GM23338 (cell line): Measurements from ENCODE around the gene TBCD. TPM values are rescaled to one million over a fixed set of nuclear protein-coding genes. Genes with fewer than 3 reads are reported as not detected.

Source experiments
- ATAC-seq: fragments of 200-7000 bp; cut with Tn5 transposase; 3 replicates; pipeline ENCODE4 v1.9.1; 2020
- DNase-seq: peaks from one replicate; pipeline ENCODE4 v3.0.0-alpha.2; 2015; ENCODE audit warnings: low spot score
- H2AFZ ChIP-seq: fragments of 200-600 bp; sonication (generic); 2 replicates; pipeline ENCODE4 v1.8.0; 2016; ENCODE audit warnings: antibody characterized with exemption, mild to moderate bottlenecking, moderate library complexity
- H3F3A ChIP-seq: fragments of 200-600 bp; sonication (generic); replicated peaks from 2 replicates; pipeline ENCODE4 v1.8.0; 2017; ENCODE audit warnings: antibody characterized with exemption, mixed run types, low read depth
- H3K27ac ChIP-seq: fragments of 200-600 bp; sonication (generic); 2 replicates; pipeline ENCODE4 v1.6.1; 2016; ENCODE audit warnings: low read depth
- H3K27me3 ChIP-seq: fragments of 200-600 bp; sonication (generic); 2 replicates; pipeline ENCODE4 v1.8.0; 2016; ENCODE audit warnings: mild to moderate bottlenecking, mixed run types, moderate library complexity; ENCODE audit not compliant: insufficient read depth
- H3K36me3 ChIP-seq: fragments of 200-600 bp; sonication (generic); 2 replicates; pipeline ENCODE4 v1.8.0; 2016; ENCODE audit warnings: mild to moderate bottlenecking; ENCODE audit not compliant: insufficient read depth
- H3K4me1 ChIP-seq: fragments of 200-600 bp; sonication (generic); 2 replicates; pipeline ENCODE4 v1.8.0; 2016; ENCODE audit warnings: mild to moderate bottlenecking, moderate library complexity; ENCODE audit not compliant: insufficient read depth
- H3K4me2 ChIP-seq: fragments of 200-600 bp; sonication (generic); 2 replicates; pipeline ENCODE4 v1.7.1; 2017; ENCODE audit warnings: mixed run types
- H3K4me3 ChIP-seq: fragments of 200-600 bp; sonication (generic); 2 replicates; pipeline ENCODE4 v1.6.1; 2016; ENCODE audit warnings: mixed run types
- H3K79me2 ChIP-seq: fragments of 200-600 bp; sonication (generic); replicated peaks from 2 replicates; pipeline ENCODE4 v1.8.0; 2017; ENCODE audit warnings: mild to moderate bottlenecking; ENCODE audit not compliant: insufficient read depth
- H3K9me2 ChIP-seq: fragments of 200-600 bp; sonication (generic); 2 replicates; pipeline ENCODE4 v1.8.0; 2017; ENCODE audit not compliant: insufficient read depth
- H4K20me1 ChIP-seq: fragments of 200-600 bp; sonication (generic); replicated peaks from 2 replicates; pipeline ENCODE4 v1.8.0; 2017; ENCODE audit warnings: mild to moderate bottlenecking; ENCODE audit not compliant: insufficient read depth
- H3K27ac Mint-ChIP-seq: 2 replicates; pipeline ENCODE4 v1.8.0; 2020; ENCODE audit warnings: inconsistent platforms, mild to moderate bottlenecking, moderate library complexity, mixed read lengths
- H3K27me3 Mint-ChIP-seq: 3 replicates; pipeline ENCODE4 v1.8.0; 2022; ENCODE audit warnings: low read depth, mild to moderate bottlenecking, moderate library complexity, mixed read lengths, inconsistent platforms; ENCODE audit not compliant: insufficient read depth, poor library complexity
- H3K36me3 Mint-ChIP-seq: 3 replicates; pipeline ENCODE4 v1.8.0; 2021; ENCODE audit warnings: low read depth, mild to moderate bottlenecking, inconsistent platforms, moderate library complexity, mixed read lengths
- H3K4me1 Mint-ChIP-seq: 3 replicates; pipeline ENCODE4 v1.8.0; 2020; ENCODE audit warnings: mild to moderate bottlenecking, inconsistent platforms, mixed read lengths
- H3K4me3 Mint-ChIP-seq: 3 replicates; pipeline ENCODE4 v1.8.0; 2021; ENCODE audit warnings: moderate library complexity, mild to moderate bottlenecking, inconsistent platforms, mixed read lengths
- H3K9me3 Mint-ChIP-seq: 3 replicates; pipeline ENCODE4 v1.8.0; 2020; ENCODE audit warnings: moderate library complexity, mild to moderate bottlenecking, inconsistent platforms, mixed read lengths
- CREB1 ChIP-seq: fragments of 250-450 bp; sonication (Bioruptor Pico); IDR thresholded peaks from 2 replicates; pipeline ENCODE4 v1.5.0; 2020; ENCODE audit warnings: low read depth, mild to moderate bottlenecking, moderate library complexity
- CTCF ChIP-seq, 2 experiments: fragments of 200-600 bp in 1 of 2; sonication (generic) in 1 of 2; conservative IDR thresholded peaks; 2 replicates each; pipeline versions ENCODE4 v1.5.1 to v1.6.1; 2016 to 2017; ENCODE audit warnings: antibody characterized with exemption in 2 of 2, low read depth in 2 of 2, mild to moderate bottlenecking in 2 of 2, moderate library complexity in 1 of 2
- EZH2 ChIP-seq: fragments of 200-600 bp; sonication (generic); IDR thresholded peaks from one replicate; pipeline ENCODE4 v1.8.0; 2017; ENCODE audit warnings: antibody characterized with exemption, mild to moderate bottlenecking, low read depth; ENCODE audit not compliant: unreplicated experiment
- EZH2phosphoT487 ChIP-seq: fragments of 200-600 bp; sonication (generic); IDR thresholded peaks from one replicate; pipeline ENCODE4 v1.8.1; 2018; ENCODE audit warnings: antibody characterized with exemption; ENCODE audit not compliant: unreplicated experiment
- JUNB ChIP-seq: IDR thresholded peaks from one replicate; pipeline ENCODE4 v1.6.1; 2016; ENCODE audit warnings: antibody characterized with exemption; ENCODE audit not compliant: unreplicated experiment
- NANOG ChIP-seq: IDR thresholded peaks from 2 replicates; pipeline ENCODE4 v1.6.1; 2016; ENCODE audit warnings: antibody characterized with exemption, borderline replicate concordance
- POLR2AphosphoS5 ChIP-seq: IDR thresholded peaks from 2 replicates; pipeline ENCODE4 v1.6.1; 2016; ENCODE audit warnings: antibody characterized with exemption, low read depth
- STAT1 ChIP-seq: IDR thresholded peaks from one replicate; pipeline ENCODE4 v1.6.1; 2016; ENCODE audit warnings: antibody characterized with exemption; ENCODE audit not compliant: unreplicated experiment
- ZNF114 ChIP-seq: fragments of 250-450 bp; sonication (Bioruptor Pico); IDR thresholded peaks from 2 replicates; pipeline ENCODE4 v1.5.0; 2020; ENCODE audit warnings: mild to moderate bottlenecking, moderate library complexity
- ZNF331 ChIP-seq: fragments of 250-450 bp; sonication (Bioruptor Pico); IDR thresholded peaks from 2 replicates; pipeline ENCODE4 v1.5.0; 2020; ENCODE audit warnings: low read depth, mild to moderate bottlenecking, moderate library complexity
- polyA plus RNA-seq: library from polyadenylated mRNA; unstranded; fragments of >200 nt; fragmentation: Nextera tagmentation; extraction: Ambion mirVana; gene quantifications from 2 replicates; pipeline ENCODE4 v1.2.1, GENCODE V29; 2016
- total RNA-seq: library from RNA; depleted of rRNA; stranded (reverse); fragments of >200 nt; shearing (Covaris generic); gene quantifications from 2 replicates; pipeline ENCODE4 v1.2.3, GENCODE V29; 2014
- TF ChIP-seq, protein P1 (sequence below): IDR thresholded peaks from one replicate; pipeline ENCODE4 v1.6.1; 2018; ENCODE audit warnings: antibody characterized with exemption; ENCODE audit not compliant: unreplicated experiment
- TF ChIP-seq, protein P2 (sequence below): IDR thresholded peaks from 2 replicates; pipeline ENCODE4 v1.6.1; 2016; ENCODE audit warnings: antibody characterized with exemption
- TF ChIP-seq, protein P3 (sequence below): fragments of 250-450 bp; sonication (Bioruptor Pico); IDR thresholded peaks from 2 replicates; pipeline ENCODE4 v1.5.0; 2020; ENCODE audit warnings: mild to moderate bottlenecking, moderate library complexity

TBCD gene
- total and polyA plus RNA-seq, 2 experiments from 2014 or later: 75.0 to 116 TPM

GRCh38 chr17:82930043-82930923 is 178.4 kb downstream of the TBCD start:
- ATAC-seq (no peak), DNase-seq (no peak)
- no peak overlapping the region for H3K4me3 Mint-ChIP-seq
- Histone ChIP-seq H3K36me3 (peaks cover 2% of the 10 kb centered on the region; the same call in 1 of the 2 replicates), H3K27me3 (no peaks in the 10 kb centered on the region), H3K79me2 (no peaks in the 10 kb centered on the region; the same call in 1 of the 2 replicates), H3K27ac (no peak overlapping the region), H3K4me2 (no peak overlapping the region), H3K4me3 (no peak overlapping the region), H4K20me1 (peaks cover 3% of the 10 kb centered on the region; the same call in 1 of the 2 replicates), H3K4me1 (no peaks in the 10 kb centered on the region), H3K9me2 (no peaks in the 10 kb centered on the region), H2AFZ (no peak overlapping the region), H3F3A (no peaks in the 10 kb centered on the region)
- peaks cover 80% of the 10 kb centered on the region for H3K36me3 Mint-ChIP-seq
- H3K4me1 Mint-ChIP-seq: no peaks in the 10 kb centered on the region
- H3K27ac Mint-ChIP-seq: no peak overlapping the region
- no peaks in the 10 kb centered on the region for H3K9me3 Mint-ChIP-seq
- peaks cover 3% of the 10 kb centered on the region for H3K27me3 Mint-ChIP-seq
- TF ChIP-seq CTCF (conservative IDR thresholded peaks at IDR 0.05; ENCODE audit: low read depth in 2 of 2): no peak
- TF ChIP-seq POLR2AphosphoS5: no peak
- no peak for TF ChIP-seq JUNB
- no peak for TF ChIP-seq EZH2
- no peak for TF ChIP-seq STAT1
- no peak for TF ChIP-seq NANOG
- no peak for TF ChIP-seq EZH2phosphoT487
- no peak for TF ChIP-seq CREB1
- TF ChIP-seq, protein P1, sequence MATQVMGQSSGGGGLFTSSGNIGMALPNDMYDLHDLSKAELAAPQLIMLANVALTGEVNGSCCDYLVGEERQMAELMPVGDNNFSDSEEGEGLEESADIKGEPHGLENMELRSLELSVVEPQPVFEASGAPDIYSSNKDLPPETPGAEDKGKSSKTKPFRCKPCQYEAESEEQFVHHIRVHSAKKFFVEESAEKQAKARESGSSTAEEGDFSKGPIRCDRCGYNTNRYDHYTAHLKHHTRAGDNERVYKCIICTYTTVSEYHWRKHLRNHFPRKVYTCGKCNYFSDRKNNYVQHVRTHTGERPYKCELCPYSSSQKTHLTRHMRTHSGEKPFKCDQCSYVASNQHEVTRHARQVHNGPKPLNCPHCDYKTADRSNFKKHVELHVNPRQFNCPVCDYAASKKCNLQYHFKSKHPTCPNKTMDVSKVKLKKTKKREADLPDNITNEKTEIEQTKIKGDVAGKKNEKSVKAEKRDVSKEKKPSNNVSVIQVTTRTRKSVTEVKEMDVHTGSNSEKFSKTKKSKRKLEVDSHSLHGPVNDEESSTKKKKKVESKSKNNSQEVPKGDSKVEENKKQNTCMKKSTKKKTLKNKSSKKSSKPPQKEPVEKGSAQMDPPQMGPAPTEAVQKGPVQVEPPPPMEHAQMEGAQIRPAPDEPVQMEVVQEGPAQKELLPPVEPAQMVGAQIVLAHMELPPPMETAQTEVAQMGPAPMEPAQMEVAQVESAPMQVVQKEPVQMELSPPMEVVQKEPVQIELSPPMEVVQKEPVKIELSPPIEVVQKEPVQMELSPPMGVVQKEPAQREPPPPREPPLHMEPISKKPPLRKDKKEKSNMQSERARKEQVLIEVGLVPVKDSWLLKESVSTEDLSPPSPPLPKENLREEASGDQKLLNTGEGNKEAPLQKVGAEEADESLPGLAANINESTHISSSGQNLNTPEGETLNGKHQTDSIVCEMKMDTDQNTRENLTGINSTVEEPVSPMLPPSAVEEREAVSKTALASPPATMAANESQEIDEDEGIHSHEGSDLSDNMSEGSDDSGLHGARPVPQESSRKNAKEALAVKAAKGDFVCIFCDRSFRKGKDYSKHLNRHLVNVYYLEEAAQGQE: no peak
- TF ChIP-seq ZNF114 (CRISPR knock-in tag): no peak
- TF ChIP-seq, protein P2, sequence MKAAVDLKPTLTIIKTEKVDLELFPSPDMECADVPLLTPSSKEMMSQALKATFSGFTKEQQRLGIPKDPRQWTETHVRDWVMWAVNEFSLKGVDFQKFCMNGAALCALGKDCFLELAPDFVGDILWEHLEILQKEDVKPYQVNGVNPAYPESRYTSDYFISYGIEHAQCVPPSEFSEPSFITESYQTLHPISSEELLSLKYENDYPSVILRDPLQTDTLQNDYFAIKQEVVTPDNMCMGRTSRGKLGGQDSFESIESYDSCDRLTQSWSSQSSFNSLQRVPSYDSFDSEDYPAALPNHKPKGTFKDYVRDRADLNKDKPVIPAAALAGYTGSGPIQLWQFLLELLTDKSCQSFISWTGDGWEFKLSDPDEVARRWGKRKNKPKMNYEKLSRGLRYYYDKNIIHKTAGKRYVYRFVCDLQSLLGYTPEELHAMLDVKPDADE: no peak
- TF ChIP-seq, protein P3, sequence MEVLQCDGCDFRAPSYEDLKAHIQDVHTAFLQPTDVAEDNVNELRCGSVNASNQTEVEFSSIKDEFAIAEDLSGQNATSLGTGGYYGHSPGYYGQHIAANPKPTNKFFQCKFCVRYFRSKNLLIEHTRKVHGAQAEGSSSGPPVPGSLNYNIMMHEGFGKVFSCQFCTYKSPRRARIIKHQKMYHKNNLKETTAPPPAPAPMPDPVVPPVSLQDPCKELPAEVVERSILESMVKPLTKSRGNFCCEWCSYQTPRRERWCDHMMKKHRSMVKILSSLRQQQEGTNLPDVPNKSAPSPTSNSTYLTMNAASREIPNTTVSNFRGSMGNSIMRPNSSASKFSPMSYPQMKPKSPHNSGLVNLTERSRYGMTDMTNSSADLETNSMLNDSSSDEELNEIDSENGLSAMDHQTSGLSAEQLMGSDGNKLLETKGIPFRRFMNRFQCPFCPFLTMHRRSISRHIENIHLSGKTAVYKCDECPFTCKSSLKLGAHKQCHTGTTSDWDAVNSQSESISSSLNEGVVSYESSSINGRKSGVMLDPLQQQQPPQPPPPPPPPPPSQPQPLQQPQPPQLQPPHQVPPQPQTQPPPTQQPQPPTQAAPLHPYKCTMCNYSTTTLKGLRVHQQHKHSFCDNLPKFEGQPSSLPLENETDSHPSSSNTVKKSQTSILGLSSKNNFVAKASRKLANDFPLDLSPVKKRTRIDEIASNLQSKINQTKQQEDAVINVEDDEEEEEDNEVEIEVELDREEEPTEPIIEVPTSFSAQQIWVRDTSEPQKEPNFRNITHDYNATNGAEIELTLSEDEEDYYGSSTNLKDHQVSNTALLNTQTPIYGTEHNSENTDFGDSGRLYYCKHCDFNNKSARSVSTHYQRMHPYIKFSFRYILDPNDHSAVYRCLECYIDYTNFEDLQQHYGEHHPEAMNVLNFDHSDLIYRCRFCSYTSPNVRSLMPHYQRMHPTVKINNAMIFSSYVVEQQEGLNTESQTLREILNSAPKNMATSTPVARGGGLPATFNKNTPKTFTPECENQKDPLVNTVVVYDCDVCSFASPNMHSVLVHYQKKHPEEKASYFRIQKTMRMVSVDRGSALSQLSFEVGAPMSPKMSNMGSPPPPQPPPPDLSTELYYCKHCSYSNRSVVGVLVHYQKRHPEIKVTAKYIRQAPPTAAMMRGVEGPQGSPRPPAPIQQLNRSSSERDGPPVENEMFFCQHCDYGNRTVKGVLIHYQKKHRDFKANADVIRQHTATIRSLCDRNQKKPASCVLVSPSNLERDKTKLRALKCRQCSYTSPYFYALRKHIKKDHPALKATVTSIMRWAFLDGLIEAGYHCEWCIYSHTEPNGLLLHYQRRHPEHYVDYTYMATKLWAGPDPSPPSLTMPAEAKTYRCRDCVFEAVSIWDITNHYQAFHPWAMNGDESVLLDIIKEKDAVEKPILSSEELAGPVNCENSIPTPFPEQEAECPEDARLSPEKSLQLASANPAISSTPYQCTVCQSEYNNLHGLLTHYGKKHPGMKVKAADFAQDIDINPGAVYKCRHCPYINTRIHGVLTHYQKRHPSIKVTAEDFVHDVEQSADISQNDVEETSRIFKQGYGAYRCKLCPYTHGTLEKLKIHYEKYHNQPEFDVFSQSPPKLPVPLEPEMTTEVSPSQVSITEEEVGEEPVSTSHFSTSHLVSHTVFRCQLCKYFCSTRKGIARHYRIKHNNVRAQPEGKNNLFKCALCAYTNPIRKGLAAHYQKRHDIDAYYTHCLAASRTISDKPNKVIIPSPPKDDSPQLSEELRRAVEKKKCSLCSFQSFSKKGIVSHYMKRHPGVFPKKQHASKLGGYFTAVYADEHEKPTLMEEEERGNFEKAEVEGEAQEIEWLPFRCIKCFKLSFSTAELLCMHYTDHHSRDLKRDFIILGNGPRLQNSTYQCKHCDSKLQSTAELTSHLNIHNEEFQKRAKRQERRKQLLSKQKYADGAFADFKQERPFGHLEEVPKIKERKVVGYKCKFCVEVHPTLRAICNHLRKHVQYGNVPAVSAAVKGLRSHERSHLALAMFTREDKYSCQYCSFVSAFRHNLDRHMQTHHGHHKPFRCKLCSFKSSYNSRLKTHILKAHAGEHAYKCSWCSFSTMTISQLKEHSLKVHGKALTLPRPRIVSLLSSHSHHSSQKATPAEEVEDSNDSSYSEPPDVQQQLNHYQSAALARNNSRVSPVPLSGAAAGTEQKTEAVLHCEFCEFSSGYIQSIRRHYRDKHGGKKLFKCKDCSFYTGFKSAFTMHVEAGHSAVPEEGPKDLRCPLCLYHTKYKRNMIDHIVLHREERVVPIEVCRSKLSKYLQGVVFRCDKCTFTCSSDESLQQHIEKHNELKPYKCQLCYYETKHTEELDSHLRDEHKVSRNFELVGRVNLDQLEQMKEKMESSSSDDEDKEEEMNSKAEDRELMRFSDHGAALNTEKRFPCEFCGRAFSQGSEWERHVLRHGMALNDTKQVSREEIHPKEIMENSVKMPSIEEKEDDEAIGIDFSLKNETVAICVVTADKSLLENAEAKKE (CRISPR knock-in tag): no peak
- no peak for TF ChIP-seq ZNF331 (CRISPR knock-in tag)
